NCI-H524 (cell line): ENCODE results near the gene ACAD11.

Source experiments
- DNase-seq, 2 experiments: peaks; one replicate each; lab custom pipeline; 2025; lab: John Stamatoyannopoulos, UW

The ACAD11 gene, protein sequence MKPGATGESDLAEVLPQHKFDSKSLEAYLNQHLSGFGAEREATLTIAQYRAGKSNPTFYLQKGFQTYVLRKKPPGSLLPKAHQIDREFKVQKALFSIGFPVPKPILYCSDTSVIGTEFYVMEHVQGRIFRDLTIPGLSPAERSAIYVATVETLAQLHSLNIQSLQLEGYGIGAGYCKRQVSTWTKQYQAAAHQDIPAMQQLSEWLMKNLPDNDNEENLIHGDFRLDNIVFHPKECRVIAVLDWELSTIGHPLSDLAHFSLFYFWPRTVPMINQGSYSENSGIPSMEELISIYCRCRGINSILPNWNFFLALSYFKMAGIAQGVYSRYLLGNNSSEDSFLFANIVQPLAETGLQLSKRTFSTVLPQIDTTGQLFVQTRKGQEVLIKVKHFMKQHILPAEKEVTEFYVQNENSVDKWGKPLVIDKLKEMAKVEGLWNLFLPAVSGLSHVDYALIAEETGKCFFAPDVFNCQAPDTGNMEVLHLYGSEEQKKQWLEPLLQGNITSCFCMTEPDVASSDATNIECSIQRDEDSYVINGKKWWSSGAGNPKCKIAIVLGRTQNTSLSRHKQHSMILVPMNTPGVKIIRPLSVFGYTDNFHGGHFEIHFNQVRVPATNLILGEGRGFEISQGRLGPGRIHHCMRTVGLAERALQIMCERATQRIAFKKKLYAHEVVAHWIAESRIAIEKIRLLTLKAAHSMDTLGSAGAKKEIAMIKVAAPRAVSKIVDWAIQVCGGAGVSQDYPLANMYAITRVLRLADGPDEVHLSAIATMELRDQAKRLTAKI

GRCh38 chr3:132659365-132660051 lies at the start of gene ACAD11:
TSS of gene ACAD11 (minus strand) at chr3:132659809. CDS start at chr3:132659751, 58 bp downstream.
- peak; percentile 95 to 97 for DNase-seq

- DNase-seq, result peak; percentile 57 to 86
Observed at GRCh38 chr3:132703733-132704132, 44.1 kb upstream of the ACAD11 start.

DNA sequence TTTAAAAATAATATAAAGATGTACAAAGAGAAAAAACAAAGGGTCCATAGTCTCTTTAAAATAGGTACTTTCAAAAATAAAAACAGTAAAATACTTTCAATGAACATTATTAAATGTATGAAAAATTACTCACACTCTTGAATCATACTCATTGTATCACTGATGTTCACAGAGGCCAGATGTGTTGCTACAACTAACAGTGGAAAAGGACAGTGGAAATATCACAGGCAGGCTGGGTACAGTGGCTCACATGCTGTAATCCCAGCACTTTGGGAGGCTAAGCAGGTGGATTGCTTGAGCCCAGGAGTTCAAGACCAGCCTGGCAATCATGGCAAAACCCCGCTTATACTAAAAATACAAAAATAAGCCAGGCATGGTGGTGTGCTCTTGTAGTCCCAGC lies 35.8 kb upstream of the ACAD11 start:
- DNase-seq, result no peak

DNA sequence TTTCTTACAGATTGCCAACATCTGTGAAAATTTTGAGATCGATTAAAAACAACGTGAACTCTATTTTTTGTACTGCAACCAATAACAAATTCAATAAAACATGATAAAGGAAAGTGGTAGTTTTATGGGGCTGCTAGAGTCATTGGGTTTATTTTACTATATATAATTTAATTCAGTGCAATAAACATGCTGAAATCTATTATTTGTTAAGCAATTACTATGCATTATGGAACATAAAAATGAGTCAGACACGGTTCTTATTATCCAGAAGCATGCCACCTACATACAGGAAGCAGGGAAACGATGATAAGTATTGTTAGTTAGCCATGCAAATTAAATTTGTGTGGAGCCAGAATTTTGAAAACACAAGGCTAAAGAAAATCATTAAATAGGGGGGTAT lies 35.4 kb upstream of the ACAD11 start:
- no peak for DNase-seq

DNA sequence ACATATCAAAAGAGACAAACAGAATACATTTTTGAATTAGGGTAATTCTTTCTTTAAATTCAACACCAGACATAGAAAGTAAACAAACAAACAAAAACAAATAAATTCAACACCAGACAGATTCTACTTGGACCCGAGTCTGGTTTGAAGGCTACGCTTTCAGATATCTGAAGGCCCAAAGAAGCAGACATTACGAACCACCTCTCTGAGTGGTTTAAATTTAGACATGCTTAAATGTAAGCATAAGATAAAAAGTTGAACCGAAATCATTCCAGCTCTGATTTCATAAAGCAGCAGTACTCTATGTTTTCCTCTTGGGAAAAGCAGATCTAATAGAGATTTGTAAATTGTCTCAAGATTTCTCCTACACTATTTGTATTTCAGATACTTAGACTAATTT lies 30.4 kb upstream of the ACAD11 start:
- DNase-seq, result no peak

DNA sequence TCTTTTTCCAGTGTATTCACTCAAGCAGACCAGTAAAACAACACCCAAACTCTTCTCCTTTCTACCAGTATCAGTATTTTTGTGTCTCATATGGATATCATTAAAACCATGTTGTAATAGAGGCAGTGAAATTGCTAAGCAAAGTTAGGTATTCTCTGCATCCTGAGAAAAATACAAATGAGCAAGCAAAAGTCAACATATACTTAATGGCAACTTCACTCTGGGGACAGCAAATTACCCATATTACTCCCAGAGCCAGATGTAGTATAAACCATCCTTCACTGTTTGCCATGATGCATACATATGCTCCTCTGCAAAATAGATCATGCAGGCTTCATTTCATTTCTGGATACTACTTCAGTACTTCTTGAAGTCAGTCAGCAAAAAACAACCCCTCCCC lies 22.6 kb upstream of the ACAD11 start:
- DNase-seq, result no peak

GRCh38 chr3:132681421-132681820 lies 21.8 kb upstream of the ACAD11 start:
- DNase-seq, result no peak

DNA sequence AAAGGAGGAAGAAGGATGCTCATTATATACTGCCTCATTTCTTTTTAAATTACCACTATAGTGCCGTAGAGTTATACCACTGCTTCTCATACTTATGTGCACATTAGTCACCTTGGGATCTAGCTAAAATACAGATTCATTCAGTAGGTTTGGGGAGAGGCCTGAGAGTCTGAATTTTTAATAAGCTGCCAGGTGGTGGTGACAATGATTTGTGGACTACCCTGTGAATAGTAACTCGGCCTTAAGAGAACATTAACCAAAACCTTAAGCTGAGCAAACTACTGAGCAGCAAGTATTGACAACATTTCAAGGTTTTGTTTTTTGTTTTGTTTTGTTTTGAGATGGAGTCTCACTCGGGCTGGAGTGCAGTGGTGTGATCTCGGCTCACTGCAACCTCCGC lies 20.3 kb upstream of the ACAD11 start:
- no peak for DNase-seq

DNA sequence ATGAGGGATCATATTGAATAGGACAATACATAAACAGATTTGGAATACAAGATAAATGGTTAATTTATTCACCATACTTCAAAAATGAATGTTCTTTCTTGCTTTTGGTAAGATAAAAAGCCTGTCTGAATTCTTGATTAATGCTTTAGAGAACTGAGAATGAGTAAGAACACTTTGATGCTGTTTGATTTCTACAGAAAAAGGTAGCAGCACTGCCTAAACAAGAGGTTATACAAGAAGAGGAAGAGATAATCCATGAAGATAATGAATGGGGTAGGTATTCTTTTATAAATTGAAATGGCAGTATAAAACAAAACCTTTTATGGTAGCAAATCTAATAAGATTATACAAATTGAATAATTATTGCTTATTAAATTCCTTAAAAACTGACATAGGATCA lies 15.8 kb upstream of the ACAD11 start:
- DNase-seq, result no peak

DNA sequence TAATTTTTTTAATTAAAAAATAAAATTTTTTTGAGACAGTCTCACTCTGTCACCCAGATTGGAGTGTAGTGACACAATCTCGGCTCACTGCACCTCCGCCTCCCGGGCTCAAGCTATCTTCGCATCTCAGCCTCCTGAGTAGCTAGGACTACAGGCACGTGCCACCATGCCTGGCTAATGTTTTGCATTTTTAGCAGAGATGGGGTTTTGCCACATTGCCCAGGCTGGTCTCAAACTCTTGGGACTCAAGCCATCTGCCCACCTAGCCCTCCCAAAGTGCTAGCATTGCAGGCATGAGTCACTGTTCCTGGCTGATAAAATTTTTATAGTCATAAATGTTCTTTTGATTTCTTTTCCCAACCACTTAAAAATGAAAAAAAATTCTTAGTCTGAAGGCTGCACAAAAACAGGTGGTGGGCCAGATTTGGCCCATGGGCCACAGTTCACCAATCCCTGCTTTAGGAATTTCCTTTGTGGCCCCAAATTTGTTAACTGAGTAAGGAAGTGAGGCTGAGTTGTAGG lies 9.7 kb upstream of the ACAD11 start:
- DNase-seq, result no peak

GRCh38 chr3:132665230-132665745 lies 5.7 kb upstream of the ACAD11 start:
- DNase-seq, result no peak

DNA sequence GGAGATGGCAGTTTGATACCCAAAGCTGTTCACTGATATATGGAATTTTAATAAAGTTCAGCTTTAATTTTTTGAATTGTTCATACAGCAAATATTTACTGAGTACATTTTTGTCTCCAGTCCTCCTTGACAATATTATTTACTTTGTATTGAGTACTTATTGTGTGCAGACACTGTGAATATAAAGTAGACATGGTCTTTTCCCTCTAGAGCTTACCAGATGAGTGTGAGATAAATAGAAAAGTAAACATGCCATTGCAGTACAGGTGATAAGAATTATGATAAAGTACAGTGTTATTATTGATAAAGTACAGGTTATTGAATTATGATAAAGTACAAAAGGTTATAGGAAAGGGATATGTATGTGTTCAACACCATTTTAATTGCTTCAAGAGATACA lies 2.6 kb upstream of the ACAD11 start:
- no peak for DNase-seq

DNA sequence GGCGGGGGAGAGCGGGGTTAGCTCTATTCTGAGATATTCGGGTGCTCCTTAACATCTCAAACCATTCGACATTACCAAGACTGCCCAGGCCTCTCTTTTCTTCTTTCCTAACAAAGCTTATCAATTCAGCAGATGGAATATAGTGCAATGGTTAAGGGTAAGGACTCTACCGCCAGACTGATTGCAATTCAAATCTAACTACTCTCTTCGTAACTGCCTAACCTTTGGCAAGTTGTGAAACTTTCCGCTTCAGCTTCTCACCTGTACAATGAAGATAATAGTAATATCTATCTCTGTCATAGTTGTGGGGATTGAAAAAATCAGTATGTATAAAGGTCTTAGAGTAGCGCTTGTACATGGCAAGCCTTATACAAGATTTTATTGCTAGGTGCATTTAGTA lies 1.5 kb upstream of the ACAD11 start:
- peak in 1 of 2 experiments; percentile 25 for DNase-seq

GRCh38 chr3:132660811-132661070 lies 1.1 kb upstream of the ACAD11 start:
- peak in 1 of 2 experiments; percentile 54 for DNase-seq

DNA sequence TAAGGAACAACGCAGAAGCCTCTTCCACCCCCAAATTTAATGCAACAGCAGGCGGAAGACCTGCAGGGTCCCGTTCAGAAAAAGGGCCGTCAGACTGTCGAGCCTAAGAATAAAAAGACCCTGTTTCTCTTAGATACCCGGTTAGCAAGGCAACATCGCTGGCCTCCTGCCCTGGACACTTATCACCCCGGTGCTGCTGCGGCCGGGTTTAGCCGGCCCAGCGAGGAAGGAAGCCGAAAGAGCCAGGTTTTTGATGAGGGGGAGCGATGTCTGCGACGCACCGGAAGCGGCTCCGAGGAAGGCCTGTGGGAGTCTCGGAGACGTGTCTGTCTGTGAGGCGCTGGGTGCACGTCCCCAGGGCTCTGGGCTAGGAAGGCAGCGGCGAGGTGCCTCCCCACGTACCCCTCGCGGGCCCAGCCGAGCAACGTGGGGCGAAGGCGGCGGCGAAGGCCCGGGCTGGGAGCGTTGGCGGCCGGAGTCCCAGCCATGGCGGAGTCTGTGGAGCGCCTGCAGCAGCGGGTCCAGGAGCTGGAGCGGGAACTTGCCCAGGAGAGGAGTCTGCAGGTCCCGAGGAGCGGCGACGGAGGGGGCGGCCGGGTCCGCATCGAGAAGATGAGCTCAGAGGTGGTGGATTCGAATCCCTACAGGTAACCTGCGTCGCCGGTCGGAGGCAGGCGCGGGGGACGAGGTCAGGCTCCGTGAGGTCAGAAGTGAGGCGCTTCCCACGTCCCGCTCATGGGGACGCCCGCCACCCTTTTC lies 622 bp upstream of the ACAD11 start, which contains the start of gene UBA5:
UBA5 (plus strand) TSS at position 278 of the 759 bp plus-strand sequence; CDS start at position 487, 209 bp downstream.
- peak; percentile 80 to 84 for DNase-seq

- peak; percentile 95 to 97 for DNase-seq
Observed at GRCh38 chr3:132659000-132659364, 627 bp downstream of the ACAD11 start.

DNA sequence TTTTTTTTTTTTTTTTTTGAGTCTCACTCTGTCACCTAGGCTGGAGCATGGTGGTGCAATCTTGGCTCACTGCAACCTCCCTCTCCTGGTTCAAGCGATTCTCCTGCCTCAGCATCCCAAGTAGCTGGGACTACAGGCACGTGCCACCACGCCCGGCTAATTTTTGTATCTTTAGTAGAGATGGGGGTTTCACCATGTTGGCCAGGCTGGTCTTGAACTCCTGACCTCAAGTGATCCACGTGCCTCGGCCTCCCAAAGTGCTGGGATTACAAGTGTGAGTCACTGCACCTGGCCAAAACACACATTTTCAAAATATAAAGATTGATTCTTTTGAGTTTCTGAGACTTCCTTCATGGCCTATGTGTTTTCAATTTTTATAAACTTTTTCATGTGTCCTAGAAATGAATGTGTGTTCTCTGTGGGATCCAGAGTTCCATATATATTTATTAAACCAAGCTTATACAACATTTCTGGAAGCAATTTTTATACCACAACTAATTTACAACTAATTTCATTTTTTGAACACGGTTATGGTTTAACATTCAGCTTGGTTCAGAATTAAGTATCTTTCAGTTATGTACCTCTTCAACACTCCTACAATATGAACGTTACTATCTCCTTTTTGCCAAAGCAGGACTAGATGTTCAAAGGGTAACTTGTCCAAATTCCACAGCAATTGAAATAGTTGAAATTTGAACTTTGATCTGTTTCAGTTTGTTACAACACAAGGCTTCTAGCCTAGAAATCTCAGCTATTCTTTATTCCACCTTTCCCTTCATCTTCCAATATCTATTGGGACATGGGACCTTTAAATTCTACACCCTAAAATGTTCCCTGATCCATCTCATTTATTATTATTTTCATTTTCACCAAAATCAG lies 1.5 kb downstream of the ACAD11 start:
- DNase-seq, result no peak

- no peak for DNase-seq
Observed at GRCh38 chr3:132655471-132655870, 4.1 kb downstream of the ACAD11 start.

GRCh38 chr3:132654721-132655120 lies 4.9 kb downstream of the ACAD11 start:
- no peak for DNase-seq

DNA sequence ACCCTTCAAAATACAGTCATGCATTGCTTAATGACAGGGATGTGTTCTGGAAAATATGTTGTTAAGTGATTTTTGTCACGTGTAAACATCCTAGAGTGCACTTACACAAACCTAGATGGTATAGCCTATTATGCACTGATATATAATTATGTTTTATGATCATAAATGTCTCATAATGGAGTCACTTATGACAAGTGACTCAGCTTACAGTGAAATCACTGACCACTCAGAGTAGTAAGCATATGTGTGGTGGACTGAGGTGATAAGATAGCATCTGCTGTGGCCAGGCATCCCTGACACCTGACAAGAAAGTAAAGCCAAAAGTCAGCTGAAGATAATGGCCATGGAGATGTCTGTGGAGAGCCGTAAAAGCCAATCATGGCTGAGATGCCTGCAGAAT lies 5.4 kb downstream of the ACAD11 start:
- DNase-seq, result no peak
